Right lobe of liver (tissue), 6 donors: Measurements from ENCODE around the gene HGS. TPM values are rescaled to one million over a fixed set of nuclear protein-coding genes. Genes with fewer than 3 reads are reported as not detected.

Experiments
- ATAC-seq, 4 donors: fragments of 200-7000 bp; cut with Tn5 transposase; one replicate each; pipeline ENCODE4 v1.9.1; 2020; ENCODE audit warnings: mild to moderate bottlenecking in 4 of 4, moderate library complexity in 4 of 4
- DNase-seq, 3 donors: peaks; one replicate each; pipeline ENCODE4 v3.0.0-alpha.2; 2020
- H3K27ac ChIP-seq, 3 donors: fragments of 200-600 bp; one replicate each; pipeline ENCODE4 v1.8.0; 2022
- H3K27me3 ChIP-seq, 2 donors: fragments of 200-600 bp; one replicate each; pipeline ENCODE4 v1.8.0; 2022
- H3K36me3 ChIP-seq, 4 donors: fragments of 200-600 bp; sonication (generic) in 1 of 4; one replicate each; pipeline versions ENCODE4 v1.5.1 to v1.8.0; 2017 to 2022; ENCODE audit warnings: control low read depth in 1 of 4
- H3K4me1 ChIP-seq, 4 donors: fragments of 200-600 bp; sonication (generic) in 1 of 4; one replicate each; pipeline versions ENCODE4 v1.5.1 to v1.8.0; 2017 to 2022; ENCODE audit warnings: control low read depth in 1 of 4
- H3K4me3 ChIP-seq, 3 donors: fragments of 200-600 bp; one replicate each; pipeline ENCODE4 v1.8.0; 2022
- H3K9me3 ChIP-seq, 4 donors: fragments of 200-600 bp; sonication (generic) in 1 of 4; one replicate each; pipeline versions ENCODE4 v1.5.1 to v1.8.0; 2017 to 2022; ENCODE audit warnings: control low read depth in 1 of 4
- CTCF ChIP-seq, 4 donors: fragments of 200-600 bp in 3 of 4; fragments of 450-650 bp in 1 of 4; IDR thresholded peaks; one replicate each; pipeline versions ENCODE4 v1.5.1 to v1.8.0; 2016 to 2022; ENCODE audit warnings: antibody characterized with exemption in 4 of 4, mild to moderate bottlenecking in 2 of 4
- POLR2A ChIP-seq: fragments of 450-650 bp; IDR thresholded peaks from one replicate; pipeline ENCODE4 v1.6.1; 2017; ENCODE audit warnings: antibody characterized with exemption, mild to moderate bottlenecking
- WGBS: methylation state at CpG from one replicate; pipeline ENCODE4 v1.1.6; 2018; ENCODE audit warnings: low coverage, low lambda C conversion rate; ENCODE audit not compliant: insufficient coverage; ENCODE audit errors: missing lambda C conversion rate; 5-methylcytosine and 5-hydroxymethylcytosine counted together
- intact Hi-C, 2 donors: fragments of 100-400 bp; cut with DNase I; formaldehyde crosslinking; loops; one replicate each; pipeline versions ENCODE4 v1.11.2 to v1.14.1; 2022
- total RNA-seq, 6 experiments: library from RNA; depleted of rRNA in 2 of 6; stranded (reverse); fragments of >200 nt in 2 of 6; fragmentation: NEBNext Ultra II Directional in 3 of 6; extraction: Animal tissue kit (Norgen Biotek cat#: 25700) in 3 of 6; gene quantifications; one replicate each; pipeline versions ENCODE4 v1.1.0 to v1.2.4, GENCODE V29; 2016 to 2023
- donor health status: DM: no; HTN: yes; CAD: no.
- donor health status: DM: no; HTN: no; CAD: no.
- donor health status: DM: no; HTN: no; CAD: no.
- donor health status: DM: no; HTN: yes; CAD: no.
- donor health status: DM: no; HTN: yes; CAD: no.

Gene HGS
- total RNA-seq, 6 experiments from 2014 or later = 30.6 to 46.3 (median 37.3) TPM

GRCh38 chr17:81706757-81707624 is 23.2 kb downstream of the HGS start:
- H3K4me3 ChIP-seq = no peak overlapping the region
- no peak for TF ChIP-seq POLR2A
- TF ChIP-seq CTCF (IDR thresholded peaks at IDR 0.05) = no peak
- no peaks in the 10 kb centered on the region for H3K27me3 ChIP-seq
- H3K27ac ChIP-seq = no peak overlapping the region
- intact Hi-C loops = loop anchor here in 1 of 2 donors (5.0 kb wide), 1 partner anchor 35 kb away; no protein-coding TSS in a partner anchor
- H3K9me3 ChIP-seq = no peaks in the 10 kb centered on the region
- no peak for DNase-seq
- WGBS = 93% methylated on average over 3 of the region's 54 CpGs
- peaks cover 0 to 32% (median 12%) of the 10 kb centered on the region in 4 donors for H3K4me1 ChIP-seq
- peaks cover 0 to 35% (median 12%) of the 10 kb centered on the region in 4 donors for H3K36me3 ChIP-seq
- no peak for ATAC-seq

- no peak for DNase-seq
- no peaks in the 10 kb centered on the region for H3K9me3 ChIP-seq
- TF ChIP-seq CTCF (IDR thresholded peaks at IDR 0.05) (no peak), POLR2A (no peak)
- H3K4me3 ChIP-seq = no peak overlapping the region
- no peak for ATAC-seq
- intact Hi-C loops = loop anchor here in 1 of 2 donors (5.0 kb wide), 1 partner anchor 36 kb away; no protein-coding TSS in a partner anchor
- H3K4me1 ChIP-seq = peaks cover 0 to 28% (median 11%) of the 10 kb centered on the region in 4 donors
- H3K27ac ChIP-seq = no peak overlapping the region
- WGBS = 60% methylated on average over 1 of the region's 25 CpGs
- peaks cover 0 to 35% (median 12%) of the 10 kb centered on the region in 4 donors for H3K36me3 ChIP-seq
- H3K27me3 ChIP-seq = no peaks in the 10 kb centered on the region
These were observed 24.2 kb downstream of the HGS start for GRCh38 chr17:81707725-81708646.

DNA sequence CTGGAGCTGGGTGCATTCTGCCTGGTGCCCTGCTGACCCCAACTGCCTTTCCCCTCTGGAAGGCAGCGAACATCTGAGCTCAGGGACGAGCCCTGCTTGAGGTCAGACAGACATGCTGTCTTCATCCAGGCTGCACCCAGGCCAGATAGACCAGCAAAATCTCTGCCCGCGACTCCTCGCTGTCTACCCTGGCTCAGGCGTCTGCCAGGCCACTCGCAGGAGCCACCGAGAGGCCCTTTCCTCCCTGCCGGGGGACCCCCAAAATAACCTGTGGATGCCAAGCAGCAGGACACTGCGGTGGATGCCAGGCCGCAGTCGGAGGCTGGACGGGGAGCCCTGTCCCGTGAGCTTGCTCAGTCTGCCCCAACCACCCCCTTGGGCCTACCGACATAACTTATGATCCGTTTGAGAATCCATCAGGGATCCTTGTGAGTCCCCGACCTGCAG is 25.0 kb downstream of the HGS start:
- H3K4me3 ChIP-seq = no peak overlapping the region
- H3K9me3 ChIP-seq = no peaks in the 10 kb centered on the region
- WGBS = 84% methylated on average over 8 of the region's 17 CpGs
- intact Hi-C loops = loop anchor here in 1 of 2 donors (5.0 kb wide), 1 partner anchor 36 kb away; no protein-coding TSS in a partner anchor
- DNase-seq (no peak), ATAC-seq (no peak)
- TF ChIP-seq POLR2A (no peak), CTCF (IDR thresholded peaks at IDR 0.05) (no peak)
- peaks cover 0 to 35% (median 12%) of the 10 kb centered on the region in 4 donors for H3K36me3 ChIP-seq
- no peaks in the 10 kb centered on the region for H3K27me3 ChIP-seq
- H3K27ac ChIP-seq = no peak overlapping the region
- H3K4me1 ChIP-seq = peaks cover 0 to 28% (median 11%) of the 10 kb centered on the region in 4 donors
